ENCODE results near the gene SASH3.

SASH3 gene

DNA sequence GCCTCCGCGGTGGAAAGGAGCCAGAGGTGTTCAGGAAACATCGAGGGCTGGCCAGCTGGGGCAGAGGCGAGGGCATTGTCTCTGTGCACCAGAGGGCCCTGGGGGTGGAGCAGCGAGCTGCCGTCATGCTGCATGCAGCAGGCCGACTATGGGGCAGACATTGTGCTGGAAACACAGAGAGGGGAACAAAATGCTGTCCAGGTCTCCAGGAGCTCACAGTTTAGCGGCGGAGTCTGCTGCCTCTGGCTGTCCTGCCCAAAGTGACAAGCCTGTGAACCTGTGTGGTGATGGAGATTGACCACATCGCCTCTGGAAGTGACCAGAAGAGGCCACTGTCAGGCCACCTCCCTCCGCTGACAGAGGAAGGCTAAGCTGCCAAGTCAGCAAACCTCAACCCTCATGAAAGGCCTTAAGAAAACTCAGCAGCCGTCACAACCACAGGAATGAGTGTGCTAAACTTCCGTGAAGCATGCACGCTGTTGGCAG lies 20.1 kb upstream of the SASH3 start:
- peak; percentile 72 for DNase-seq (ENCODE audit: low spot score)

DNA sequence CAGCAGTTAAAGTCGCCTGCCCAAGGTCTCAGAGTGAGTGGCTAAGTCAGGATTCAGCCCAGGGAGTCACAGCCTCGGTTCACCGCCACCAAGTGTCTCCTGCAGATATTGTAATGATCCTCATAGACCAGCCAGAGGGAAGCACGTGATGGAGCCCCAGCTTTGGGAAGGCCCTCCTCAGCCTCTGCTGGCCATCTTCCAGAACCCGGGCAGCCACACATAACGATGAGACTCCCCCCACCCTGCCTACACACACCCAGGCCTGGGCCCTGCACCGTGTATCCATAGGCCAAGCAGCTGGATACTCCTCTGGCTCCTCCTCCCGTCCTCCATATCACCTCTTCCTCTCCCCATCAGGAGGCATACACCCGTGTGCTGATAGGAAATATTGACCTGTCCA lies 19.6 kb upstream of the SASH3 start:
- no peak for DNase-seq (ENCODE audit: low spot score)

DNA sequence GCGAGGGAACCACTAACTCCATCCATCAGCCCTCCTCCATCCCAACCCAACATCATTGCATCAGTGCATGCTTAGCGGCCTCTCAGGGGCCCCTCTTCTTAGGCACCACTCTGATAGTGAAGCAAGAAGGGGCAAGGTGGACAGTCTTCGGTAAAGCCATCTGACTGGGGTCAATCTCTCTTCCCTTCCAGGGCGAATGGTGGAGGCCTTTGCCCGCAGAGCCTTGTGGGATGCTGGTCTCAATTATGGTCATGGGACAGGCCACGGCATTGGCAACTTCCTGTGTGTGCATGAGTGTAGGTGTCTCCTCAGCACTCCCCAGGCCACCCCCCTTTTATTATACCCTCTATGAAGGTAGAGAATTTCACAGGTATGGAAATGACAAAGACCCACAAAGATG lies 18.8 kb upstream of the SASH3 start:
- DNase-seq (ENCODE audit: low spot score): no peak

DNA sequence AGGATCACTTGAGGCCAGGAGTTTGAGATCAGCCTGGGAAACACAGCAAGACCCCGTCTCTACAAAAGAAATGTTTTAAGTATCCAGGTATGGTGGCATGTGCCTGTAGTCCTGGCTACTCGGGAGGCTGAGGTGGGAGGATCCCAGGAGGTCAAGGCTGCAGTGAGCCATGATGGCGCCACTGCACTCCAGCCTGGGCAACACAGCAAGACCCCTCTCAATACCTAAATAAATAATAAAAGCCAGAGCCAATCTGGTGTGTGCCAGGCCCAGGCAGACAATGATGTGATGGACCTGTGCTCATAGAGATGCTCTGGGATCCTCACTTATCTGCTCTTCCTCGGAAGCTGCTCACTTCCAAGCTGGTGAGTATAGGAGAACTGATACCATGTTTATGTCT lies 18.2 kb upstream of the SASH3 start:
- DNase-seq (ENCODE audit: low spot score): no peak

DNA sequence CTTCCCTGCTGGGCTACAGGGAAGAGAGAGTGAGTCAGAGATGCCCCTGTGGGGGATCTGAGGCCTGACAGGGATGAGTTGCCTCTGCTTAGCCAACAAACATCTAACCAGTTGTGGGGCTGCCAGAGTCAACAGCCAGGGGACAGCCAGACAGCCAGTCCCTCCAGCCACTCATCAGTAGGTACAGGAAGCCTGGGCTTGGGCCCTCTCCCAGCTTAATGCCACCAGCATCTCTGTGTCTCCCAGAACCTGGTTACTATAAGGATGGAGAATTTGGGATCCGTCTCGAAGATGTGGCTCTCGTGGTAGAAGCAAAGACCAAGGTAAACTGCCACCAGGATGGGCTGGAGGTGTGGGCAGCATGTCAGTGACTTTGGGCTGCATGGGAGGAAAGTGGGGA lies 17.3 kb upstream of the SASH3 start:
- no peak for DNase-seq (ENCODE audit: low spot score)

DNA sequence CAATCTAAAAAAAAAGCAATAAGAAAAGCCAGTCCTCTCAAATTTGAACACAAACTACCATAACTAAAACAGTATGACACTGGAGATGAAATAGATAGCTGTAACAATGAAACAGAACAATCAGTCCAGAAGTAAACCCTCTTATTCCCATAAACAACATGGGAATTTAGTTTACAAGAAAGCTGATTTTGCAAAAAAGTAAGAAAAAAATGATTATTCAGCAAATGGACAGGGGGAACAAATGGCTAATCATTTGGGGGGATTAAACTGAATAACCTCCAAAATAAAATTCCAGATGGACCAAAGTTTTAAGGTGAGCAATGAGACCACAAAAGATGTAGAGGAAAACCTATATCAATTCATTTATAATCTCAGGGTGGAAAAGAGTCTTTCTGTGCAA lies 16.1 kb upstream of the SASH3 start:
- DNase-seq (ENCODE audit: low spot score): no peak

DNA sequence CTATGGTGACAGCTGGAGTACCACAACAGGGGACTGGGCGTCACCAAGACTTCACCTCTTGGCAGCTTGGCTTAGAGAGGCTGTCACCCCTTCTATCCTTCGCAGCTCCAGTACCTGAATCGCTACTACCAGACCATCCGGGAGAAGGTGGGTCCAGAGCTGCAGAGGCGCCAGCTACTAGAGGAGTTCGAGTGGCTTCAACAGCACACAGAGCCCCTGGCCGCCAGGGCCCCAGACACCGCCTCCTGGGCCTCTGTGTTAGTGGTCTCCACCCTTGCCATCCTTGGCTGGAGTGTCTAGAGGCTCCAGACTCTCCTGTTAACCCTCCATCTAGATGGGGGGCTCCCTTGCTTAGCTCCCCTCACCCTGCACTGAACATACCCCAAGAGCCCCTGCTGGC lies 11.6 kb upstream of the SASH3 start:
- no peak for DNase-seq (ENCODE audit: low spot score)

DNA sequence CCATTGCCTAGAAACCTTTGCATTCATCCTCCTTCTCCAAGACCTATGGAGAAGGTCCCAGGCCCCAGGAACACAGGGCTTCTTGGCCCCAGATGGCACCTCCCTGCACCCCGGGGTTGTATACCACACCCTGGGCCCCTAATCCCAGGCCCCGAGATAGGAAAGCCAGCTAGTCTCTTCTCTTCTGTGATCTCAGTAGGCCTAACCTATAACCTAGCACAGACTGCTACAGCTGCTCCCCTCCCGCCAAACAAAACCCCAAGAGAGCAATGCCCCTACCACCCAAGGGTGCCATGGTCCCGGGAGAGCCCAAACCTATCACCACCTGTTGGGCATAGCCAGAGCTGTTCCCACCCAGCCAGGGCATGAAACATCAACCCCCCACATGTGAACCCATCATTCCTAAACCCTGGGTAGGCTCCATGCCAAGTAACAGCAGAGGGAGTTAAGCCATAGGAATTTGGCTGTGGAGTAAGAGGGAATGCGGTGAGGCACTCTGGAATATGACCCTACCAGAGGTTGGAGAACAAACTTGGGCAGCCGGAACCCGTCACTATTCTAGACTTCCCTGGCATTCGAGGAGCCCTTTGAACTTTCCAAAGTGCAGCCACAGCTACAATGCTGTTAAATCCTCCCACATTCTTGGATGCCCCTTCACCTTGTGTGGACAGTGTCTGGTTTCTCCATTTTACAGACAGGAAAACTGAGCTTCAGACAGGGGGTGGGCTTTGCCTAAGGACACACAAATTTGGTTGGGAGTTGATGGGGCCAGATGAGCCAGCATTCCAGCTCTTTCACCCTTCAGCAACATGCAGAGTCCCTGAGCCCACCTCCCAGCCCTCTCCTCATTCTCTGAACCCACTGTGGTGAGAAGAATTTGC lies 10.9 kb upstream of the SASH3 start:
- no peak for DNase-seq (ENCODE audit: low spot score)

DNA sequence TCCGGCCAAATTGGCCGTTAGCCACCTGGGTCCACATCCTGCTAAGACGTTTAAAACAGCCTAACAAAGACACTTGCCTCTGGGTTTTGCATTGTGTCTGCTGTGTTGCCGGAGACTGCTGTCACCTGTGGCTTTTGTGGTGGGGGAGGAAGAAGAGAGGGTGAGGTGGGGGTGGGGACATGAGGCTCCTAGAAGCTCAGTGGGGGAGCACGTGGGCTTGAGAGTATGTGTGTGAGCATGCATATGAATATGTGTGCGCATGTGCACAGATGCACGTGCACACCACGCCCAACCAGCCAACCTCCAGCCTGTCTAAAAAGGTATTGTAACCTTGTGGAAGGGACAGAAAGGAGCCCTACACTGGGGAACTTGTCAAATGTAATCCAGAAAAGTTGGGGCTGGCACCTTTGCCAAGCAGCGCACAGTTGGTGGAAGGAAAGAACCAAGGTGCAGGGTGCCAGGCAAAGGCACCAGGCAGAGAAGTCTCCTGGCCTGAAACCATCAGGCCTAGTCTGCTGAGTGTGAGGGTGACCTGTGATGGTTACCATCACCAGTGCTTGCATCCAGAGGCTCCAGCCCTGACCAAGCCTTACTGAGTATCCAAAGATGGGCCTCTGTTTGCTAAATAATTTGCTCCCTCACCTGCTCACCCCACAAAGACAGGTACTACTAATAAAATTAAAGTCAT lies 10.1 kb upstream of the SASH3 start:
- no peak for DNase-seq (ENCODE audit: low spot score)

DNA sequence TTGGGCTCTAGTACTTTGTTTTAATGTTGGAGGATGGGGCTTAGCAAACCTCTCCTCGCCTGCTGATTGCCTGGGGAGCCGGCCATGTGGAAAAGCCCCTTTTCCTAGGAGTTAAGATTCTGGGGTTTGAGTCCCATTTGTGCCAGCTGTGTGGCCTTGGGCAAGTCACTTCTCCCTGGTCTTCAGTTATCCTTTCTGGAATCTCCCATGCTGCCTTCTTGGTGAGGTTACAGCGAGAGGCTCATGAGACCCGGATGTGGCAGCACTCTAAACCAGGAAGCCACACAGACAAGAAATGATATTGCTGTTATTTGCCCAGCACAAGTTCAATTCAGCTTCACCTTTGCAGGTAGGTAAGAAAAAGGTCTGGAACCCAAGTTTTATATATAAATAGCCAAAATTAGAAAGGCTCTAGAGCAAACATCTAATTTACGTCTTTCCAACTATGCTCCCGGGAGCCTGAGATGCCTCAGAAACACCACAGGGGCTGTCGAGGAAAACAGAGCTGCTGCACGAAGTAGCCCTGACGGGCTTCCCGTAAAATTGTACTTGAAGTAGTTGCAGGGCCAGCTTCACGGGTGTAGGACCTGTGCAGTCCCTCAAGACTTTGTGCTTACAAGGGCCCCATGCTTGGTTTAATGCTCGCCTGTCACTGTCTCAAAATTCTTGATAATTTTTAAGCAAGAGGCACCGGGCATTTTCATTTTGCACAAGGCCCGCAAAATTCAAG lies 8.3 kb upstream of the SASH3 start:
- DNase-seq (ENCODE audit: low spot score): no peak

DNA sequence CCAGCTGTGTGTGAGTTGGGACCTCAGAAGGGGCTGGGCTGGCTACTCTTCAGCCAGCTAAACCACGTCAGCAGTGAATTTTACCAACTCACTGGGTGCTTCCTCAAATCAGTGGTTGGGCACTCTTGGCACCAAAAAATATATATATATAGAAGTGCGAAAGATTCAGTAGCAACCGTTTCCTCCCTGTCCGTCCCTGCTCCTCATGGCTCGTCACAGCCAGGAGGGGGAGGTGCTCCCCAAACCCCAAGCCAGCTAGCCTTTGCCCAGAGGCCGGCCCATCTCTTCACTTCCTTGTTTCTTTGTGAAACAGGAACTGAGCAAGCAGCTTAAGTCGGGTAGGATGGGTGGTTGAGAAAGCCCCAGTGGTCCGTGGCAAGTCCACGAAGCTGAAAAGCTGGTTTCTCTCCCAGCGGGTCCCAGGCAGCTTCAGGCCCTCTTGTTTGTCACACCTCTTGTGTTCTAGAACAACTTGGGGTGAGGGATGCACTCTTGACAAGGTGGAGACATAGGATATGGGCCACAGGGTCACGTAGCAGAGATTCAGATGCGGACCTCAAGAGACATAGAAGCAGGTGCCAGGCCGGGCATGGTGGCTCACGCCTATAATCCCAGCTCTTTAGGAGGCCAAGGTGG lies 6.8 kb upstream of the SASH3 start:
- peak; percentile 44 for DNase-seq (ENCODE audit: low spot score)

DNA sequence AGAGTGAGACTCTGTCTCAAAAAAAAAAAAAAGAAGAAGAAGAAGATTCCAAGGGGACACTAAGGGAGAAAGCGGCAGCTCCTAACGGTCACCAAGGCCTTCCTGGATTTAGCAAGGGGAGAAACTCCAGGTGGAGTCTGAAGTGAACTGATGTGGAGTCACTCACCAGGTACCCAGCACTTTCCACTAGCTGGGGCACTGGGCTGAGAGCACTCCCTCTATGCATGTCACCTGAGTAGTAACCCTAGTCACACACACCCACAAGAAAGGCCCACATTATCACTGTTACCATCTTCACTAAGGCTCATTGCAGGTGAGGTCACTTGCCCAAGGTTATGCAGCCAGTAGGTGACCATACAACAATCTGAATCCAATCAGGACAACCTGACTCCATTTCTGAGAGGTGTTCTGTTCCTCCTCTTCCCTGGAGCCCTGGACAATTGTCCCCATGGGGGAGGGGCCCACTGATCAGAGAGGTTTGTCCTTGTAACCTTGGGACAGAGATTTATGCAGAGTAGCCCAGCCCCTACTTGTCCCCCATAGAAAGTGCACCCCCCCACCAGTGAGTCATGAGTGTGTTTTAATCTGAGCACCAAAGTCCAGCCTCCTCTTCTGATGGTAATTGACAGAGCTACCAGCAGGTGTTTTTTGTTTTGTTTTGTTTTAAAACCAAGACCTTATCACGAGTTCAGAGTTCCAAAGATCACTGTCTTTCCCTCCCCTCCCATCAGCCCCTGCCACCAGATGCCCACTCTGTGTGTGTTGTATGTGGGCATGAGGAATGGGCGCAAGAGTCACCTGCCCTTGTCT lies 5.9 kb upstream of the SASH3 start:
- DNase-seq (ENCODE audit: low spot score): no peak

DNA sequence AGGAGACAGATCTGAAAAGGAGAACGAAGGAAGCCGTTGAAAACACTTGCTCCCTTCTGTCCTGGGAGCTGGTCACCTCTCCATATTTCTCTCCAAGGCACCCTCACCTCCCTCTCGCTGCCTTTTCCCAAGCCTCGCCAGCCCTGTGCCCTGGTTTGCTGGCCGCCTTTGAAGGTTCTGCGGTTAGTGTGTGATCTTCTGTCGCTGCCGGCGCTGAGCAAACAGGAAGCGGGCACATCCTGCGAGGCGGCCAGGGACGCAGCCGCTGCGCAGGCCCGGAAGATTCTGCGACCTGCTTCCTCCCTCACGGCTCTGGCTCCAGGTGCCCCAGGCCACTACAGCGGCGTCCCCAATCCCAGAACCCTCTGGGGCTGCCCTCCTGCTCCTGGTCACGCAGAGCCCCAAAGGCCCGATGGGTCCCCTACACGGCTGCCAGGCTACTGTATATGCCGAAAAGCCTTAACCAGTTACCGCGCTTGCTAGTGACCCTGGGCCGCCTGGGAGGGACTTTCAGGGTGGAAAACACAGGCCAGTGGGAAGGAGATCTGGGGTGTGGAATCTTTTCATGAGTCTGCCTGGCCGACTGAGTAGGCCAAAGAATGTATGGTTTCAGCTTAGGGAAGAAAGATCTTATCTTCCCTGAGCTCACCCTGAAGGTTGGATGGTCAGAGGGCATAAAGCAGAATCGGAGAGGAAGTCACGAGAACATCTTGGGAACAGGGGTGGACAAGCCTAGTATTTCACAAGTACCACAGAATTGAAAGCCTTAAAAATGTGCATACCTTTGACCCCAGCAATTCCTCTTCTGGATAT lies 2.3 kb upstream of the SASH3 start:
- DNase-seq (ENCODE audit: low spot score): peak; percentile 23

DNA sequence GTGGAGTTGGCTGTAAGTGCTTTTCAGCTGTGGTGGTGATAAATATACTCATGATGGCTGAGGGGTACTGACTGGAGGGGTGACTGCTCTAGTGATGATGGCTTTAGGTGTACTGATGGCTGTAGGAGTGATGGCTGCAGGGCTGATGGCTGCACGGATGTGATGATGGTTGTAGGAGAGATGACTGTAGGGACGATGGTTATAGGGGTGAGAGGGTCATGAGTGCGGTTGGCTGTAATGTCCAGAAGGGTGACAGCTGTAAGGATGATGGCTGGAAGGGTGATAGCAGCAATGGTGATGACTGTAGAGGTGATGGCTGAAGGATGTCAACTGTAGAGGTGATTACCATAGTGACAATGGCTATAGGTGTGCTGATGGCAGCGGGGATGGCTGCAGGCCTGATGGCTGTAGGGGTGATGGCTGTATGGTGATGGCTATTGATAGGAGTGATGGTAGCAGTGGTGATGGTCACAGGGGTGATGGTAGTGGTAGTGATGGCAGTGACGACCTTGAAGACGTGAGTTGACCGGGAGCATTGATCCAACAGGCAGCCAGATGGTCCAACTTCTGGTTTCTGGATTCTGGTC lies 570 bp upstream of the SASH3 start:
- no peak for DNase-seq (ENCODE audit: low spot score)

DNA sequence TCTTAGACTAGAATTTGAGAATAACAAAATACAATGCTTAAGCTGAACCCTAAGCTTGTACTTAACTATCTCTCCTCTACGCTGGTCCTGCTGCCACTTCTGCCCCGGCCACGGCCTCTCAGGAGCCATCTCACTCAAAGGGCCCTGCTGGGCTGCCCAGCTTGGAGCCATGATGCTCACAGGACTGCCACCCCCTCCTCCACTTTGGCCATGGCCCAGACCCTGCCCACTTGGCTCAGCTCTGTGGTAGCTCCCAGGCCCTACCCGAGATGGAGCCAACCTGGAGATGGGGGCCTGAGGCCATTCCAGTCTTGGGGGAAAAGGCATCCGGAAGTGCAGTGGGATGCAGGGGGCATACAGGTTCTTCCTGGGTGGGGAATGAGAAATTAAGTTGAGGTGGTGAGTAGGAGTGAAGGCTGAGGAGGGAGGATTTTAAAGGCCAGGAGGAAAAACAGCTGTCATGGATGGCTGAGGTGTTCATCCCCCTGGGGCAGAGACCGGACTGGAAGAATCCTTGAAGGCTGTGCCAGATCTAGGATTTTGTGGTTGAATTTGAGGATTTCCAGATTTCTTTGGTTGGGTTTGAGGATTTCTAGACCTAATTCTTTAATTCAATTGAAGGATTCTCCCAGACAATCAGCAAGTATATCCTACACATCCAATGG lies 824 bp downstream of the SASH3 start:
- DNase-seq (ENCODE audit: low spot score): no peak

DNA sequence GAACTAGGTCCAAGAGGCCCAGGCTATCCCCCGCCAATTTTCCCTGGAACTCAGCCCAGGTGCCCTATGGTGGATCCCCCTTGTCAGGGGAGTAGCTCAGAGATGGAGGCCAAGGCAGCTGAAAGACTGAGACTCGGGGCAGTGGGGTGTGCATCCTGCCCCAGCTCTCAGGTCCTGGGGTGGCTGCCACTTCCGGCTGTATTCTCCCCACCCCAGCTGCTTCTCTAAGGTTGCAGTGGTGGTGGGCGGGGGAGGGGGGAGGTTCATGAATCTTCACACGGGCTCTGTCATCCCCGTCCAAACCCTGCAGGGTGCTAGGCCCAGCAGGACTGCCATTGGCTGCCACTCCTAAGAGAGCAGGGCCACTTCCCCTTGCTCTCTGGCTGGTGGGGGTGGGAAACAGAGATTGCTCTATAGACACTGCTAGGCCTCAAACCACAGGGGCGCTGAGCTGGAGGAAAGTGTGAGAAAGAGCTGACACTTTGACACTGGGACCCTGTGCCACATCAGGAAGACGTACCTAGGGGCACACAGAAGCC lies 1.5 kb downstream of the SASH3 start:
- DNase-seq (ENCODE audit: low spot score): no peak

DNA sequence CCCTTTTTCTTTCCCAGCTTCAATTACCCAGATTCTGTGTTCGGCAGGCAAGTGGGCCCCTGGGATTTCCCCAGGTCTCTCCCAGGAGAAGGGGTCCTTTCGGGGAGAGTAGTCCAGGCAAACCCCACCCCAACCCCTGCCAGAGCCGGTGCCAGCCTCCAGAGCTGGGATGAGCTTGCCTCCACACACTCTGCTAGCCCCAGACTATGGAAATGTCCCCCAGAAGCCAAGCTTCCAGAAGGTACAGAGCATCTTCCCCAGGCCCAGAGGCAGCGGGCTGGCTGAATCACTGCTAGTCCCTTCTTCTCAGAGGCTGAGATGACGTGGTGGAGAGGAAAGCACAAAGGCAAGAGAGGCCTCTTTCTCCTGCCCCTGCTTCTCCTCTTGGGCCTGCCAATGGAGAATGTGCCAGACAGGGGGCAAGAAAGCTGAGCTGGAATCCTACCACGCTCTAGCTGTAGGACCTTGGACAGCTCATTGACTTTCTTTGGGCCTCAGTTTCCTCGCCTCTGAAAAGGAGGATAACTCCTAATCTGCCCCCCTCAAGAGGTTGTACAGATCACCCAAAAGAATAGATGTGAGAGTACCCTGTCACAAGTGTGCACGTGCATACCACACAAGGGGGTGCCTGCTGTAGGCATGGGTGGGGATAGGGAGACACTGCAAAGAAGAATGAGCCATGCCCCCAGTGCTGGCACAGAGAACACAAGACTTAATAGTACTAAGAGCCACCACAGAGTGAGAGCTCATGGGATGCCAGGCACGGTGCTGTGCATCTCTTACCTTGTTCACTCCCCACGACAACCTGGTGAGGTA lies 2.1 kb downstream of the SASH3 start:
- DNase-seq (ENCODE audit: low spot score): no peak

DNA sequence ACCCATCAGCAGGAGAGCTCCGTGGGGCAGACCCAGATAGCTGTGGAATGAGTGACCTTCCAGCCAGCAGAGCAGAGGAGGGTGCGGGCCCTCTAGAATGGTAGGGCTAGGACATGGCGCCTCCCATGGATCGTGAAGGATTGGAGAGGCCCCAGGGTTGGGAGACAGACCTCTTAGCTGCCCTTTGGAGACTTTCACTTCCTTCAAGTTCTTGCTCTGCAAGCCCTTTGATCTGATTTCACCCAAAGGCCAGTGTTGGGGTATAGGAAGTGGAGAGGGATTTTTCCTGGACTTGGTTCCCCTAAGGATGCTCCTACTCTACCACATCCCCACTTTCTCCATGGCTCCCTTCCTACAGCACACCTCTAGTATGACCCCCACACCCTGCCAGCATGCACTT lies 3.0 kb downstream of the SASH3 start:
- DNase-seq (ENCODE audit: low spot score): no peak

Measured in globus pallidus (tissue), 1 donor.